Fibroblast of mammary gland (primary cell): ENCODE results near the gene BCL10.

Experiments
- DNase-seq: peaks from one replicate; pipeline ENCODE4 v3.0.0-alpha.2; 2010; ENCODE audit warnings: low read depth
- H3K4me3 ChIP-seq: 2 replicates; pipeline ENCODE4 v1.5.1; 2011; ENCODE audit warnings: low read depth, mild to moderate bottlenecking, low read length, moderate library complexity; ENCODE audit not compliant: control insufficient read depth
- CTCF ChIP-seq: conservative IDR thresholded peaks from 2 replicates; pipeline ENCODE4 v1.5.1; 2011; ENCODE audit warnings: low read depth, low read length, inconsistent platforms; ENCODE audit not compliant: control insufficient read depth, insufficient read depth

Gene BCL10

DNA sequence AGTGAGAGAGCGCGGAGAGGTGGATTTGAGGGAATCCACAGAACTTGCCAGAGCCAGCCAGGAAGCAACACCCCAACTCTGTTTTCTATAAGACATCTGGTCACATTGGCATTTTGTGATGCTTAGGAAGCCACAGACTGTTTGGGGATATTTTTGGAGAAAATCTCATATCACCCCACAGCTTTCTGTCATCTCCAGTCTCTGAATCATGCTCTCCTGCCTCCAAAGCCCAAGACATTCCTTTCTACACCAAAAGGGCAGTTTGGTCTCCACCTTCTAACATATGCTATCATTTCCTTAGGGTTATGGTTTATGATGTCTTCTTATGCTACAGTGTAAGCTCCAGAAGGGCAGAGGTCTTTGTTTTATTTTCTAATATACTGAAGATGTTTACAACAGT is 14.4 kb upstream of the BCL10 start:
- no peak overlapping the region for H3K4me3 ChIP-seq
- peak; percentile 38 for DNase-seq
- TF ChIP-seq CTCF: no peak

GRCh38 chr1:85289848-85290335 is 13.5 kb upstream of the BCL10 start:
- no peak for TF ChIP-seq CTCF
- DNase-seq: no peak
- H3K4me3 ChIP-seq: no peak overlapping the region

DNA sequence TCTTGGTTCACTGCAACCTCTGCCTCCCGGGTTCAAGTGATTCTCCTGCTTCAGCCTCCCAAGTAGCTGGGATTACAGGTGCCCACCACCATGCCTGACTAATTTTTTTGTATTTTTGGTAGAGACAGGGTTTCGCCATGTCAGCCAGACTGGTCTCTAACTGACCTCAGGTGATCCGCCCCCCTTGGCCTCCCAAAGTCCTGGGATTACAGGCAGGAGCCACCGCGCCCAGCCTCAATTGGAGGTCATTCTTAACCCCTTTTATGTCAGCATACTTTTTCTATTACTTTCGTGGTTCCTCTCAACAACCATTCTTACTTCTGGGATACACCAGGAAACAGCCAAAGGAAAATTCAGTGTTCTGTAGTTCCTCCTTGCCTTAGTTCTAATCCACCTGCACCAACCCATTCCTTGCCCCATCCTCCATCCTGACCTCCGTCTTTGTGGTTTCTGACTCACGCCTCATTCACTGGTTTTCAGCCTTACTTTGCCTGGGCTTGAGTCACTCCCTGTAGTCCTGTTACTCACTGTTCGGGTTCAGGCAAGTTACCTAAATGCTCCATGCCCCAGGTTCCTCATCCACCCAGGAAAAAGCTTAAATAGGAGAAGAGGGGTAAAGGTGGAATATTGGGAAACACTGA is 12.9 kb upstream of the BCL10 start:
- no peak for TF ChIP-seq CTCF
- peak; percentile 96 for DNase-seq
- H3K4me3 ChIP-seq: no peak overlapping the region

GRCh38 chr1:85284202-85284601 is 7.8 kb upstream of the BCL10 start:
- no peak overlapping the region for H3K4me3 ChIP-seq
- TF ChIP-seq CTCF: no peak
- DNase-seq: no peak

DNA sequence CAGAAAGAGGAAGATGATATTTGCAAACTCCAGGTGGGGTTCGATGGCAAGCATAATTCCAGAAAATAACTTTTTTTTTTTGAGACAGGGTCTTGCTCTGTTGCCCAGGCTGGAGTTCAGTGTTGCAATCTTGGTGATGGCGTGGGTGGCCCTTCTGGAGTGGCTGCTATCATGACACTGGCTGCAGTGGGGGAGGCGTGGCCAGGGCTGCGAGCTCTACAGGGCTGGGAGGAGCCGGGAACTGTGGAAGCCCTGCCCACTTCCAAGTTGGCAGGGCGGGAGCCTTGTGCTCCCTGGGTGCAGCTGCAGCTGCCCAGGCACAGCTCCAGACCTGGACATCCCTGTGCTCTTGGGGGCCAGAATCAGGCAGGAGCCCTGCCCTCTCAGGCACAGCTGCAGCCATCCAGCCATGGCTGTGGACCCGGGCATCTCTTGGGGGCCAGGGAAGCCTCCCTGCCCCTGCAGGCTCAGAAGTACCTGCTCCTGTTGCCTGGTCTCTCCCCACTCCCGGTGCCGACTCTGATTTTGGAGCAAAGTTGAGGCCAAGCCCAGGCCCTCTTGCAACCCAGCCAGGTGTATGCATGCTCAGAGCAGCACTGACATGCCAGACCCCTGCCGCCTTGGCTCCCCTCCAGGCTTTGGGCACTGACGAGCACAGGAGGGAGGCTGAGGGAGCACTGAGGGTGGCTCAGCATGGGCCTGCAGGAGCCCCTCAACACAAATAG is 7.2 kb upstream of the BCL10 start:
- DNase-seq: no peak
- TF ChIP-seq CTCF: no peak
- no peak overlapping the region for H3K4me3 ChIP-seq

GRCh38 chr1:85282424-85282823 is 6.0 kb upstream of the BCL10 start:
- no peak overlapping the region for H3K4me3 ChIP-seq
- TF ChIP-seq CTCF: peak; percentile 5
- no peak for DNase-seq
